NK-92 treated with Interleukin-12 subunit alpha and Interleukin-12 subunit beta, amount 100 ng/mL, for 24 hours (cell line): ENCODE measurements around the gene CHD9.
"Not testable (repeated sequence)": the region's sequence is repeated elsewhere in the genome, so short reads cannot be mapped to it uniquely, and the experiment has no call there.

Experiments
- DNase-seq: peaks from one replicate; lab custom pipeline; 2025; lab: John Stamatoyannopoulos, UW

The CHD9 gene

DNA sequence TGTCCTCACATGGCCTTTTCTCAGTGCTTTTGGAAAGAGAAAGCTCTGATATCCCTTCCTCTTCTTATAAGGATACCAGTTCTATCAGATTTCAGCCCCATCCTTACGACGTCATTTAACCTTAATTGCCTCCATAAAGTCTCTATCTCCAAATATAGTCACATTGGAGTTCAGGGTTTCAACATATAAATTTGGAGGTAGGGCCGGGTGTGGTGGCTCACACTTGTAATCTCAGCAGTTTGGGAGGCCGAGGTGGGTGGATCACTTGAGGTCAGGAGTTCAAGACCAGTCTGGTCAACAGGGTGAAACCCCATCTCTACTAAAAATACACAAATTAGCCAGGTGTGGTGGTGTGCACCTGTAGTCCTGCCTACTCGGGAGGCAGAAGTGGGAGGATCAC lies 7.3 kb upstream of the CHD9 start:
- DNase-seq: not testable (repeated sequence)

DNA sequence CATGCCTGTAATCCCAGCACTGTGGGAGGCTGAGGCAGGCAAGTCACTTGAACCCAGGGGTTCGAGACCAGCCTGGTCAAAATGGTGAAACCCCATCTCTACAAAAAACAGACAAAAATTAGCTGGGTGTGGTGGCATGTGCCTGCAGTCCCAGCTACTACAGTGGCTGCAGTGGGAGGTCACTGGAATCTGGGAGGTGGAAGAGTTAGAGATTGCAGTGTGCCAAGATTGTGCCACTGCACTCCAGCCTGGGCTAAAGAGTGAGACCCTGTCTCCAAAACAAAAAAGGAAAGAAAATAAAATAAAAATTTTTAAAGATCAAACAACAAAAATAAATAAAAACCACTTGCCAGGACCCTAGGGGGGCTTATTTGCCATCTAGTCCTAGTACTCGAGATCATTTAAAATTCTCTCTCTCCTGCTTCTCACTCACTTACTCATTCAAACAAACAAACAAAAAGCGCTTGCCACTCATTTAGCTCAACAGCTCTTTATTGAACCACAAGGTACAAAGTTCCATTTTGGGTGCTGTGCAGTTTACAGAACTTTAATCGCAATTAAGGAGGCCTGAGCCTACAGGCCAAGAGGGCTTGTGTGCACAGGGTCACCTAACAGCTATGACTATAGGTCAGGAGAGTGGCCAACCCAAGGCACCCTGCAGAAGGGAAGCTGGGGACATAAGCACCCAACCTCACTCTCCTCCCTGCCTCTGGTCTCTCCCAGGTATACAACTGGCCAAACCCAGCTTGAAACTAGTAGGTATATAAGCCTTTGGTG lies 6.5 kb upstream of the CHD9 start:
- DNase-seq: no peak

DNA sequence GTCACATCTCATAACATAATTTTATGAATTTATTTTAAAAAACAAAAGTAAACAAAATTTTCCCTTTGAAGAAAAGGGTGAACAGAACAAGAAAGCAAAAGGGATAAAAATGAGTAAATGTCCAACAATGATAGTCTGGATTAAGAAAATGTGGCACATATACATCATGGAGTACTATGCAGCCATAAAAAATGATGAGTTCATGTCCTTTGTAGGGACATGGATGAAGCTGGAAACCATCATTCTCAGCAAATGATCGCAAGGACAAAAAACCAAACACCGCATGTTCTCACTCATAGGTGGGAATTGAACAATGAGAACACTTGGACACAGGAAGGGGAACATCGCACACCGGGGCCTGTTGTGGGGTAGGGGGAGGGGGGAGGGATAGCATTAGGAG lies 3.5 kb upstream of the CHD9 start:
- not testable (repeated sequence) for DNase-seq

DNA sequence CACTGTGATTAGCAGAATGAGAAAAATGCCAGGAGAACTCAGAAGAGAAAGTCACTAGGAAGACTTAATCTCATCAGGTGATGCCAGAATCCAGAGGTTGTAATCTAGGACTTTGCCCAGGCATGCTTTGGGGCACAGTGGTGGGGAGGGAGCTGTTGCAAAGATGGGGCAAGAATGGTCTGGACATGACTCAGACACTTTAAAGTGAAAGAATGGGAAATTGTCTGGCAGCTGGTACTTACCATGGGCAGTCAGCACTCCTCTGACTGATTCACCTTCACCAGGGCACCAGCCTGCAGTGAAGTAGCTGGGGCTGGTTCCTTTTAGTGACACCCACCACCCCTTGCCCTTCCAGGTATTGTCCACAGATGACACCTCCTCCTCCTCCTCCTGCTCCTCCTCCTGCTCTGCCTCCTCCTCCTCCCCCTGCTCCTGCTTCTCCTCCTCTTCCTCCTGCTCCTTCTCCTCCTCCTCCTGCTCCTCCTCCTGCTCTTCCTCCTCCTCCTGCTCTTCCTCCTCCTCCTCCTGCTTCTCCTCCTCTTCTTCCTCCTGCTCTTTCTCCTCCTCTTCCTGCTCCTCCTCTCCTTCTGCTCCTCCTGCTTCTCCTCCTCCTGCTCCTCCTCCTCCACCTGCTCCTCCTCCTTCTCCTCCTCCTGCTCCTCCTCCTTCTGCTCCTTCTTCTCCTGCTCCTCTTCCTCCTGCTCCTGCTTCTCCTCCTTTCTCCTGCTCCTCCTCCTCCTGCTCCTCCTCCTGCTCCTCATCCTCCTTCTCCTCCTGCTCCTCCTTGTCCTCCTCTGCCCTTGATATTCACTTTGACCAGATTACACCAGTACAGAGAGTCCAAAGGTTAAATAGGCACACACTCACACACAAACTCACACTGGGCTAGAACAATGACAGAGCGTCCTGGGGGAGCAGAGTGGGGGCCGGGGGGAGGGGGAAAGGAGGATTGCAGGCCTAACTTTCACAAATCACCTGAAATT lies 2.0 kb upstream of the CHD9 start, which contains the start of gene CHD9NB:
TSS of gene CHD9NB (minus strand) at position 379 of the 983 bp plus-strand sequence. CDS start 8,739 bp downstream, outside the sequence.
- DNase-seq: peak; percentile 8

DNA sequence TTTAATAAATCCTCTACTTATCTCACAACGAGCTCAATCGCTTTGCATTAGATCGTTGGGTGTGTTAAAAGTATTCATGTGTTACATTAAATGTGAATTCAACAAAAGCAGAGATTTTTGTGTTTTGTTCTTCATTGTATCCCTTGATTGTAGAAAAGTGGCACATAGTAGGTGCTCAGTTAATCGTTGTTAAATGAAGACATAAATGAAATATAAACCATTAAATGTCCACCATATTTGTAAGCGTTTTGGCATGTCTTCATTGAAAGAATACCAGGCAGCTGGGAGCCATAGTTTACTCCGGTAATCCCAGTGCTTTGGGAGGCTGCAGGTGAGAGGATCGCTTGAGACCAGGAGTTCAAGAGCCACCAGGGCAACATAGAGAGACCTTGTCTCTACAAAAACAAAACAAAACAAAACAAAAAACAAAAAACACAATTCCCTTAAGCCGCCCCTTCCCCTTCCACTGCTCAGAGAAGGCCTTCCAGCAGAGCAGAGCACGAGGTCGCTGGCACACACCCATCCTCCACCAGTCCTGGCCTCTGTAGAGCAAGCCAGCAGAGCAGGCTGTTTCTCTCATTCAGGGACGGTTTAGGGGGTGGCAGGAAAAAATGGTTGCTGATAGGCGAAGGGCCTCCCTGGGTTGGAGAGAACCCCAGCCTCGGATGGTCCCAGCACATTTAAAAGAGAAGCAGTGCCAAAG lies 673 bp upstream of the CHD9 start:
- no peak for DNase-seq

DNA sequence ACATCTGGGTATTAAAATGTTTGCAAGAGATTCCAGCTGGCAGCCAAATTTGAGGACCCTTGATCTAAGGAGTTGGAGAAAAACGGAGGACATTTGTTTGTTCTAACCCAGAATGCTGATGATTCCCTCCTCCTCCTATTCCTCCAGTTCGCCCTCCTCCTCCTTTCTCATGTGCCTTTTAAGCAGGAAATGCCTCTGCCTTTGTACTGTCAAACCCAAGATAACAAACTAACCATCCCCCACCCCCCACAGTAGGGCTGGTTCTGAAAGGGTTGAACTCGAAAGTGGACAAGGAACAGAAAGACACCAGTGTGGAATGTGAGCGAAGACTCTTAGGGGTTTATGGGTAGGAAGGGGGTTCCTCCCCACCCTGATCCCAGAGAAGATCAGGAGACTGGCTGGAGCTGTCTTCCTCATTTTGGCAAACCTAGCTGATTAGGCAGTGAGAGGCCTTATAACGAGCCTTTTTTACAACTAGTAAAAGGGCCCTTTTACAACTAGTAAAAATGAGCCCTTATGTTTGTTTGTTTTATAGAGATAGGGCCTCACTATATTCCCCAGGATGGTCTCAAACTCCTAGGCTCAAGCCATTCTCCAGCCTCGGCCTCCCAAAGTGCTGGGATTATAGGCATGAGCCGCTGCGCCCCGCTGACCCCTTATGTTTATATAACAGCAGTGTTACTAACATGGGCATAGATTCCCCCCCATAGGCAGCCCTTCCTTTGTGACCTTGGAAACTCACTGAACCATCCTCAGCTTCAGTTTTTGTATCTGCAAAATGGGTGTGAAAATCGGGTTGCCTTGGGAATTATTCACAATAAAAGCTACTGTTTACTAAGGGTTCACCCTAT lies 975 bp downstream of the CHD9 start:
- no peak for DNase-seq

DNA sequence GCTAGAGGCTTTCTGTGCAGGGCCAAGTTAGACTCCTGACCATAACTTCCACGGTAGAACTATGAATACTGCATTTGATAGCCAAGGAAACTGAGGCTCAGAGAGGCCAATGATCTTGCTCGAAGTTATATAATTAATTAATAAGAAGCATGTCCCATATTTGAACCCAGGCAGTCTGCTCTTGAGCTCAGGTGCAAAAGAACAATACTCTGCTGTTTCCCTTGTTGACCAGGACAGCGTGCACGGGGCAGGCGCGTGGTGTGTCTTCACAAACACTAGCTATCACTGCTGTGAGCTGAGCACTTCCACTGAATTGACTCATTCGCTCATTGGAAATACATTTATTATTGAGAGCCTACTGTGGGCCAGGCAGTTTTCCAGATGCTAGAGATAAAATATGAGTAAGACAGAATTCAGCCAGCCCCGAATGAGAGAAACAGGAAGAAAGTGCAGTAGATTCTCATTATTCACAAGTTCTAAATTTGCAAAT lies 1.6 kb downstream of the CHD9 start:
- no peak for DNase-seq

DNA sequence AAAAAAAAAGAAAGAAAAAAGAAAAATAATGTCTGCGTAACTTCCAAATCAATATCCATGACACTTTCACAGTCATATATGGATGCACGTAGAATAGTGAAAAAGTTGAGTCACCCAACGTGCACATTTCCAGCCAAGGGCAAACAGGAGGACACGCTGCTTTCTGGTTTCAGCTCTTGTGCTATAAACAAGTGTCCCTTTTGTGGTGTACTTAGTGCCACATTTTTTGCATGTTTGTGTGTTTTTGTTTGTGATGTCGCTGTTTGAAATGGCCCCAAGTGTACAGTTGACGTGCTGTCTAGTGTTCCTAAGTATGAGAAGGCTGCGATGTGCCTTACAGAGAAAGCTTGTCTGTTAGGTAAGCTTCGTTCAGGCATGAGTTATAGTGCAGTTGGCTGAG lies 2.9 kb downstream of the CHD9 start:
- DNase-seq: no peak

DNA sequence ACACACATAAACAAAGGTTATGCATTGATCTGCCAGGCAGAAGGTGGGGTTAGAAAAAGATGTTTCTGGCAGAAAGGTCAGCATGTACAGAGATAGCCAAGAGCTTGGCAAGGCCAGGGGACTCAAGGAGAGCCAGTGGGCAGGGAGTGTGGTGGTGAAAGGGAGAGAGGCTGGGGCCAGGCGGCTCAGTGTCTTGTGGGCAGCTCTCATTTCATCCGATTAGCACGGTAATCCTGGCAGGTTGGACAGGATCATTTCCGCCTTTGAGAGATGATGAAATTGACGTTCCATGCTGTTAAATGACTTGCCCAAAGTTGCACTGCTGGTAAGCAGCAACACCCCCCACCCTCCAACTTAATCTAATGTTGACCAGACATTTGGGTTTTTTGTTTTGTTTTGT lies 3.6 kb downstream of the CHD9 start:
- DNase-seq: no peak

DNA sequence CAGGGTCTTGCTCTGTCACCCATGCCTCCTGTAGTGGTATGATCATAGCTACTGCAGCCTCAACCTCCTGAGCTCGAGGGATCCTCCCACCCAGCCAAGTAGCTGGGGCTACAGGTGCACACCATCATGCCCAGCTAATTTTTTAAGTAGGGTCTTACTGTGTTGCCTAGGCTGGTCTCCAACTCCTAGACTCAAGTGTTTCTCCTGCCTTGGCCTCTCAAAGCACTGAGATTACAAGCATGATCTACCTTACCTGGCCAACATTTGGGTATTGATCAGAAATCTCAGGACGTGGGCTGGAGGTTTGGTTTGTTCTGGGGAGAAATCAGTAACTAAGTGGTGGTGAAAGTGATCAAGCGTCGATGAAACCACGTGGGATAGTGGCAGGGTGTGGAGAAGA lies 4.1 kb downstream of the CHD9 start:
- no peak for DNase-seq

DNA sequence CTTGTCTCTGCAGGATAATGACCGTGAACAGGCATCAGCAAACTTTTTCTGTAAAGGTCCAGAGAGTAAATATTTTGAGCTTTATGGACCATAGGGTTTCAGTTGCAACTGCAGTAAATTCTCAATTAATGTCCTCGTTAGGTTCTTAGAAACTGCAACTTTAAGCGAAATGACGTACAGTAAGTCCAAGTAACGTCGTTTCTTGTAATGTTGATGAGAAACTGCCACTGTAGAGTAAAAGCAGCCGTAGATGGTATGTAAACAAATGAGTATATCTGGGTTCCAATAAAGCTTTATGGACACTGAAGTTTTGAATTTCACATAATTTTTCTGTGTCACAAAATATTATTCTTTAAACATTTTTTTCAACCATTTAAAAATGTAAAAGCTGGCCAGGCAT lies 4.9 kb downstream of the CHD9 start:
- no peak for DNase-seq

DNA sequence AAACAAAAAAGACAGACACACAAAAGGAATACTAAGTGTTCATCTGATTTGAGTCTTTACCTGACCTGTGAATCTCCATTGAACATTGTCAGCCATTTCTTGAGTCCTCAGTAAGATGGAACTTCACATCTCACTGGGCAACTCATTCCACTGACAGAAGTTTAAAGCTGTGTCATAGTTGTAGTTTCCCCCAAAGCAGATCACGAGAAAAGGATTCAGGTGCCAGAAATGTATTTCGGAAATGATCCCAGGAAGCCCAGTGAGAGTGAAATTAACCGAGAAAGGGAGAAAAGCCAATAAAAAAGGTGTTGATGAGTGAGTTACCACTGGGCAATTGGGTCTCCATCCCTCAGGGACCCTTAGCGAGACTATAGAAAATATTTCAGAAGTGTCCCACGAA lies 6.5 kb downstream of the CHD9 start:
- DNase-seq: no peak

DNA sequence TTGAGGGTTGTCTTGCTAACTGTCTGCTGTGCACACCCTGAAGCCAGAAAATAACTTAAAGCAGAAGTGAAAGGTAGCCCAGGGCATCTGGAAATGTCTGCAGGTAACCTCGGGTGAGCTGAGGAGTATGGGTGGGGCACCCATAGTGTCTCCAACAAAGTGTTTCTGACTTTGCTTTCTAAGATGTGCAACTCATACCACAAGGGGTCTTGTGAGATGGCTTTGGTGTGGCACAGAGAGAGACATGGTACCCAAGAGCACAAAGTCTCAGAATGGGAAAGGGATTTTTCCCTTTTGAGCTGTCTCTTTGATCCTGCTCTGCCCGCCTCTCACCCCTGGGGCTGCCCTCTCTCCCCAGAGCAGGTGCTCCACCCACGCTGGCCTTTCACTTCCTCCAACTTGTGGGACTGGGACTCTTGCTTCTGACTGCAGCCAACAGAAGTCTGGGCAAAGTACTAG lies 6.9 kb downstream of the CHD9 start:
- DNase-seq: no peak

DNA sequence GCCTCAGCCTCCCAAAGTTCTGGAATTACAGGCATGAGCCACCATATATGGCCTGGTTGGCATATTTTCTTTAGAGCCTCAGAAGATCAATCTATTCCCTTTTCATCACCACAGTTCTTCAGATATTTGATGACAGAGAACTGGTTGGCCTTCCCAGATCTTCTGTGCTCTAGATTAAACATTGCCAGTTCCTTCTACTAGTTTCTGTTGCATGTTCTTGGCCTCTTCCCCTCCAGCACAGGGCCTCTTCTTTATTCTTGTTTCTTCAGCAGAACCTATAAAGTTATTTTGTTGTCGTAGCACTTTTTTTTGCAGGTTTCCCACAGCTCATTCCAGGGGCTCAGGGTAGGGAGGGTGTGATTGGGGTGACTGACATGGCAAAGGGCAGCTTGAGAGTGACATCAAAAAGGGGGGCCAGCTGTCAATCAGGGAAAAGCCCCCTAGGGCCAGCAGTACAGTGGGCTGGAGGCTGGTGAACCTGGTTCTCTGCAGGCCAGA lies 9.3 kb downstream of the CHD9 start:
- DNase-seq: no peak

DNA sequence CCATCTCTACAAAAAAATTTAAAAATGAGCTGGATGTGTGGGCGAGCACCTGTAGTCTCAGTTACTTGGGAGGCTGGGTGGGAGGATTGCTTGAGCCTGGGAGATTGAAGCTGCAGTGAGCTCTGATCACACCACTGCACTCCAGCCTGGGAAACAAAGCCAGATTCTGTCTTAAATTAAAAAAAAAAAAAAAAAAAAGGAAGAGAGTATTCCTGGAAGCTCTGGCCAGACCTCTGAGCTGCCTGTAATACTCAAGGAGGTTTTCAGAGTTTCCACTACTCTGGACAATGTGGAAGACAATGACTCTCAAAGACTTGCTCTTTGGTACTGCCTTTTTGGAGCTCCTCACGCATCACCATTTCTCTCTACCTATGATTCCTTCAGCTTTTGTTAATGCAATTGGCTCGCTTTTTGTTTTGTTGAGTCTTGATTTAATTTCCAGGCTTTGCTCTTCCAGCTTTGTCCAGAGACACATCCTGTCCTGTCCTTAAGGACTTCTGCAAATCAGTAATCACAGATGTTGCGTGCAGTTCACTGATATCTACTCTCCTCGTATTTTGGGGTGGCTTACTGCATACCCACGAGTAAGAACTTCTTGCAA lies 10.8 kb downstream of the CHD9 start:
- no peak for DNase-seq

DNA sequence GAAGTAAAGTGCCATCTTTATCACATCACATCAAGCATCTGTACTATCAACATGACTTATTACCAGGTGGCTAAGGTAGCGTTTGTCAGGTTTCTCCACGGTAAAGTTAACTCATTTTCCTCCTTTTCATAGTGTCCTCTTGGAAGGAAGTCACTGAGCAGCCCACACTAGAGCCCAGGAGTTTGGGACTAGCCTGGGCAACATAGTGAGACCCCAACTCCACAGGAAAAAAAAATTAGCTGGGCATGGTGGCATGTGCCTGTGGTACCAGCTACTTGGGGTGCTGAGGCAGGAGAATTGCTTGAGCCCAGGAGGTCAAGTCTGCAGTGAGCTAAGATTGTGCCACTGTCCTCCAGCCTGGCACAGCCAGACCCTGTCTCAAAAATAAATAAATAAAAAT lies 12.9 kb downstream of the CHD9 start:
- no peak for DNase-seq

DNA sequence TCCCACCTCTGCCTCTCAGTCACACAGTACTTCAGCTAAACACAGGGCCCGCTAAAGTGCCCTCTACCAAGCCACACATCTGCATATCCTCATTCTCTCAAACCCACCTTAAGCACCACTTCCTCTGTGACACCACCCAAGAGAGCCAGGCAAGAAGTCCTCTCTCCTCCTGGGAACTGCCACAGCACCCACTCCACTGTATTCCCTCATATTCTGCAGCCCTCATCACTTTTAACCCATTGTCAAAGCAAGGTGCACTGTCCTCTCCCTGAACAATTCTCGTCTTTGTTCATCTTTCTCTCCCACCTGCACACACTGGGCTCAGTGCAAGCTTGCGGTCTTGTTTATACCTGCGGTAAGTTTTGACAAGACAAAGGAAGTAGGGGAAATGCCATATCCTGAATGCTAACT lies 13.6 kb downstream of the CHD9 start:
- no peak for DNase-seq

DNA sequence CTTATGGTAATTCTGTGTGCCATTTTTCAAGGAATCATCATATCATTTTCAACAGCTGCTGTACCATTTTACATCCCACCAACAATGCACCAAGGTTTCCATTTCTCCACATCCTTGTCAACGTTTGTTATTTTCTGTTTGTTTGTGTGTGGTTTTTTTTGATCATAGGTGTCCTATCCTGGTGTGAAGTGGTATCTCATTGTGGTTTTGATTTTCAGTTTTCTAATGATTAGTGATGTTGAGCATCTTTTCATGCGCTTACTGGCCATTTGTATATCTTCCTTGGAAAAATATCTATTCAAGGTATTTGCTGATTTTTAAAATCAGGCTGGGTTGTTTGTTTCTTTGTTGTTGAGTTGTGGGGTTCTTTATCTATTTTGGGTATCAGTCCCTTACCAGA lies 15.0 kb downstream of the CHD9 start:
- DNase-seq: no peak

DNA sequence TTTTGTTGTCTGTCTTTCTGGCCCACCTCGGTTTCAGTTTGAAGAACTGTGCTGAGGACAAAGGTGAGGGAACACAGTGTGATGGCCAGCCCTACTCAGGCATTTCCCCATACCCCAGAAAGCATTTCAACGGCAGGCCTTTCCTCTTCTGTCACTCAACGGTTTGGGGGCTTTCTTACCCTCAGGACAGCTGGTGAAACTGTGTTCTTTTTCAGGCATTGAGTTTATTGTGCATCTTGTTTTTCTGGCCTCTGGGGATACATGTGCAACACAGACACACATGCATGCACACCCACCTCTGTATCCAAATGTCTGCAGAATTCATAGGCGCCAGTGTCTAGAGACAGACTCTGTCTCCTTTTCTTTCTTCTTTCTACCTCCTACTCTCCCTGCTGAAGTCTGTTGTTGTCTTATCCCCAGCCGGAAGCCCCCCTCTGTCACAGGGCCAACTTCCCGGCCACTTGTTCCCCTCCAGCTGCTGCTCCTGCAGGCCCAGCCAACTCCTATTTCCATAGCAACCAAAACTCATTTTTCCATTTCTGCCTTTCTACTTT lies 17.0 kb downstream of the CHD9 start:
- DNase-seq: no peak

DNA sequence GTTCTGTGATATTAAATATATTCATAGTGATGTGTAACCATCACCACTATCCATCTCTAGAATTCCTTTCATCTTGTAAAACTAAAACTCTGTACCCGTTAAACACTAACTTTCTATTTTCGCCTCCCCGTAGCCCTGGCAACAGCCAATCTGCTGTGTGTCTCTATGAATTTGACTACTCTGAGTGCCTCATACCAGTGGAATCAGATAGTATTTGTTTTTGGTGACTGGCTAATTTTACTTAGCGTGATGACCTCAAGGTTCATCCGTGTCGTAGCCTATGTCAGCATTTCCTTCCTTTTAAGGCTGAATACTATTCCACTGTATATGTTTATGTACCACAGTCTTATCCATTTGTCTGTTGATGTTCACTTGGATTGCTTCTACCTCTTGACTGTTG lies 18.2 kb downstream of the CHD9 start:
- no peak for DNase-seq
